ENCODE data around the gene NES. TPM values are rescaled to one million over a fixed set of nuclear protein-coding genes. Genes with fewer than 3 reads are reported as not detected.

NES gene
- total and polyA plus RNA-seq, 2 of the 8 experiments (the other 6 are each of a cell fraction or from before 2014, with no cell fraction given): 13.3 to 135 TPM

Other genes starting within 250 kb of the NES start
- 17.3 and 19.5 TPM in 2 replicates for gene MEF2D, start 176.6 kb downstream of the NES start, total RNA-seq (2021; fragmentation: NEBNext Ultra II Directional; extraction: Animal tissue kit (Norgen Biotek cat#: 25700))
- 20.3 and 44.4 TPM in 2 replicates for gene MEF2D, start 176.6 kb downstream of the NES start, polyA plus RNA-seq (2011; rRNA removed)
- gene IQGAP3, start 104.8 kb downstream of the NES start, total RNA-seq (2021; fragmentation: NEBNext Ultra II Directional; extraction: Animal tissue kit (Norgen Biotek cat#: 25700)): 20.9 and 22.3 TPM in 2 replicates
- gene IQGAP3, start 104.8 kb downstream of the NES start, polyA plus RNA-seq (2011; rRNA removed): 14.6 and 18.2 TPM in 2 replicates
- not detected in 2 replicates for gene TTC24, start 97.7 kb downstream of the NES start, total RNA-seq (2021; fragmentation: NEBNext Ultra II Directional; extraction: Animal tissue kit (Norgen Biotek cat#: 25700))
- gene TTC24, start 97.7 kb downstream of the NES start, polyA plus RNA-seq (2011; rRNA removed): 0.08 TPM in 1 of 2 replicates, not detected in the other
- 73.1 and 75.4 TPM in 2 replicates for gene NAXE, start 85.6 kb downstream of the NES start, total RNA-seq (2021; fragmentation: NEBNext Ultra II Directional; extraction: Animal tissue kit (Norgen Biotek cat#: 25700))
- 74.3 and 99.5 TPM in 2 replicates for gene NAXE, start 85.6 kb downstream of the NES start, polyA plus RNA-seq (2011; rRNA removed)
- gene GPATCH4, start 75.9 kb downstream of the NES start, total RNA-seq (2021; fragmentation: NEBNext Ultra II Directional; extraction: Animal tissue kit (Norgen Biotek cat#: 25700)): 47.9 and 48.5 TPM in 2 replicates
- 19.3 and 20.5 TPM in 2 replicates for gene GPATCH4, start 75.9 kb downstream of the NES start, polyA plus RNA-seq (2011; rRNA removed)
- 0.19 TPM in 1 of 2 replicates, not detected in the other for gene HAPLN2, start 58.0 kb downstream of the NES start, total RNA-seq (2021; fragmentation: NEBNext Ultra II Directional; extraction: Animal tissue kit (Norgen Biotek cat#: 25700))
- 0.51 and 1.2 TPM in 2 replicates for gene HAPLN2, start 58.0 kb downstream of the NES start, polyA plus RNA-seq (2011; rRNA removed)
- gene BCAN, start 35.3 kb downstream of the NES start, total RNA-seq (2021; fragmentation: NEBNext Ultra II Directional; extraction: Animal tissue kit (Norgen Biotek cat#: 25700)): 3.8 and 4.5 TPM in 2 replicates
- 17.1 and 24.0 TPM in 2 replicates for gene BCAN, start 35.3 kb downstream of the NES start, polyA plus RNA-seq (2011; rRNA removed)
- gene CRABP2, start 28.2 kb upstream of the NES start, total RNA-seq (2021; fragmentation: NEBNext Ultra II Directional; extraction: Animal tissue kit (Norgen Biotek cat#: 25700)): 119 TPM in 2 replicates
- 69.2 and 130 TPM in 2 replicates for gene CRABP2, start 28.2 kb upstream of the NES start, polyA plus RNA-seq (2011; rRNA removed)
- 28.4 and 31.8 TPM in 2 replicates for gene METTL25B, start 51.1 kb upstream of the NES start, total RNA-seq (2021; fragmentation: NEBNext Ultra II Directional; extraction: Animal tissue kit (Norgen Biotek cat#: 25700))
- 30.1 and 43.1 TPM in 2 replicates for gene METTL25B, start 51.1 kb upstream of the NES start, polyA plus RNA-seq (2011; rRNA removed)
- gene ISG20L2, start 51.4 kb upstream of the NES start, total RNA-seq (2021; fragmentation: NEBNext Ultra II Directional; extraction: Animal tissue kit (Norgen Biotek cat#: 25700)): 47.5 and 53.1 TPM in 2 replicates
- gene ISG20L2, start 51.4 kb upstream of the NES start, polyA plus RNA-seq (2011; rRNA removed): 46.9 and 53.0 TPM in 2 replicates
- gene MRPL24, start 63.7 kb upstream of the NES start, total RNA-seq (2021; fragmentation: NEBNext Ultra II Directional; extraction: Animal tissue kit (Norgen Biotek cat#: 25700)): 34.4 and 35.2 TPM in 2 replicates
- gene MRPL24, start 63.7 kb upstream of the NES start, polyA plus RNA-seq (2011; rRNA removed): 23.4 and 29.7 TPM in 2 replicates
- gene HDGF, start 74.3 kb upstream of the NES start, total RNA-seq (2021; fragmentation: NEBNext Ultra II Directional; extraction: Animal tissue kit (Norgen Biotek cat#: 25700)): 391 and 395 TPM in 2 replicates
- 132 and 145 TPM in 2 replicates for gene HDGF, start 74.3 kb upstream of the NES start, polyA plus RNA-seq (2011; rRNA removed)
- 102 and 115 TPM in 2 replicates for gene PRCC, start 90.1 kb upstream of the NES start, total RNA-seq (2021; fragmentation: NEBNext Ultra II Directional; extraction: Animal tissue kit (Norgen Biotek cat#: 25700))
- 84.1 and 95.2 TPM in 2 replicates for gene PRCC, start 90.1 kb upstream of the NES start, polyA plus RNA-seq (2011; rRNA removed)
- 3.3 and 4.5 TPM in 2 replicates for gene SH2D2A, start 139.4 kb upstream of the NES start, total RNA-seq (2021; fragmentation: NEBNext Ultra II Directional; extraction: Animal tissue kit (Norgen Biotek cat#: 25700))
- gene SH2D2A, start 139.4 kb upstream of the NES start, polyA plus RNA-seq (2011; rRNA removed): 7.9 and 13.7 TPM in 2 replicates
- gene INSRR, start 181.7 kb upstream of the NES start, total RNA-seq (2021; fragmentation: NEBNext Ultra II Directional; extraction: Animal tissue kit (Norgen Biotek cat#: 25700)): not detected in 2 replicates
- 0.02 TPM in 2 replicates for gene INSRR, start 181.7 kb upstream of the NES start, polyA plus RNA-seq (2011; rRNA removed)
- 0.24 and 0.27 TPM in 2 replicates for gene NTRK1, start 183.5 kb upstream of the NES start, total RNA-seq (2021; fragmentation: NEBNext Ultra II Directional; extraction: Animal tissue kit (Norgen Biotek cat#: 25700))
- 0.12 and 0.13 TPM in 2 replicates for gene NTRK1, start 183.5 kb upstream of the NES start, polyA plus RNA-seq (2011; rRNA removed)
- 0.71 and 0.82 TPM in 2 replicates for gene PEAR1, start 216.3 kb upstream of the NES start, total RNA-seq (2021; fragmentation: NEBNext Ultra II Directional; extraction: Animal tissue kit (Norgen Biotek cat#: 25700))
- 0.63 and 0.77 TPM in 2 replicates for gene PEAR1, start 216.3 kb upstream of the NES start, polyA plus RNA-seq (2011; rRNA removed)
- not detected in 2 replicates for gene LRRC71, start 243.2 kb upstream of the NES start, total RNA-seq (2021; fragmentation: NEBNext Ultra II Directional; extraction: Animal tissue kit (Norgen Biotek cat#: 25700))
- 0.05 and 0.16 TPM in 2 replicates for gene LRRC71, start 243.2 kb upstream of the NES start, polyA plus RNA-seq (2011; rRNA removed)